ENCODE data around the gene TSPAN18. TPM values are rescaled to one million over a fixed set of nuclear protein-coding genes. Genes with fewer than 3 reads are reported as not detected.
A peak's percentile ranks its signal among the peaks of the same experiment; 100 is the strongest.

Gene TSPAN18
- total RNA-seq, 2 experiments from 2014 or later, result not detected

GRCh38 chr11:44938066-44938691 lies 211.4 kb downstream of the TSPAN18 start:
- Histone ChIP-seq H2AFZ (ENCODE audit: low read length) (no peak overlapping the region), H3K79me2 (ENCODE audit: insufficient read depth, low read depth, low read length) (no peaks in the 10 kb centered on the region), H3K9me3 (ENCODE audit: low read length) (no peaks in the 10 kb centered on the region), H3K9me2 (ENCODE audit: insufficient read depth, low read length) (no peaks in the 10 kb centered on the region), H3K4me2 (ENCODE audit: low read length) (no peak overlapping the region), H3K4me3 (ENCODE audit: low read depth, low read length, poor library complexity, severe bottlenecking) (no peak overlapping the region), H3K4me1 (ENCODE audit: insufficient read depth, low read length, poor library complexity, severe bottlenecking) (peaks cover 11% of the 10 kb centered on the region), H3K36me3 (ENCODE audit: insufficient read depth, low read length) (no peaks in the 10 kb centered on the region), H3K27ac (ENCODE audit: low read depth, low read length, poor library complexity, severe bottlenecking) (no peak overlapping the region), H4K20me1 (ENCODE audit: insufficient read depth, low read length) (no peaks in the 10 kb centered on the region)
- intact Hi-C loops (cut with micrococcal nuclease; ENCODE audit: unreplicated experiment), result loop anchor here (5.0 kb wide), 2 partner anchors 79 to 354 kb away; no protein-coding TSS in a partner anchor
- no peak for TF ChIP-seq CTCF (conservative IDR thresholded peaks at IDR 0.05; ENCODE audit: low read length)
- TF ChIP-seq EZH2phosphoT487 (IDR thresholded peaks at IDR 0.05; ENCODE audit: borderline replicate concordance, low read depth, low read length), result no peak
- POLR2A ChIA-PET, result interaction anchor here (0.6 to 3.1 kb wide), 3 partner anchors 130 to 167 kb away, joined by 3 to 12 read pairs (median 3); no protein-coding TSS in a partner anchor
- CTCF ChIA-PET (ENCODE audit: unreplicated experiment), result interaction anchor here (0.6 to 3.7 kb wide), 4 partner anchors 105 to 364 kb away, joined by 3 to 48 read pairs (median 3); no protein-coding TSS in a partner anchor
- DNase-seq (ENCODE audit: low spot score), result no peak
- BruUV-seq (replicated peaks), result no TSS peak

GRCh38 chr11:44939673-44940395 lies 213.1 kb downstream of the TSPAN18 start:
- ChIA-PET POLR2A (interaction anchor here (0.6 to 1.1 kb wide), 2 partner anchors 146 to 166 kb away, joined by 3 read pairs; no protein-coding TSS in a partner anchor), CTCF (ENCODE audit: unreplicated experiment) (interaction anchor here (1.1 kb wide), 1 partner anchor 9 kb away, joined by 3 read pairs; no protein-coding TSS in a partner anchor)
- Histone ChIP-seq H3K4me2 (ENCODE audit: low read length) (no peak overlapping the region), H3K9me3 (ENCODE audit: low read length) (no peaks in the 10 kb centered on the region), H3K36me3 (ENCODE audit: insufficient read depth, low read length) (no peaks in the 10 kb centered on the region), H3K27ac (ENCODE audit: low read depth, low read length, poor library complexity, severe bottlenecking) (no peak overlapping the region), H3K4me1 (ENCODE audit: insufficient read depth, low read length, poor library complexity, severe bottlenecking) (peaks cover 27% of the 10 kb centered on the region), H3K4me3 (ENCODE audit: low read depth, low read length, poor library complexity, severe bottlenecking) (no peak overlapping the region), H2AFZ (ENCODE audit: low read length) (no peak overlapping the region), H4K20me1 (ENCODE audit: insufficient read depth, low read length) (no peaks in the 10 kb centered on the region), H3K9me2 (ENCODE audit: insufficient read depth, low read length) (no peaks in the 10 kb centered on the region), H3K79me2 (ENCODE audit: insufficient read depth, low read depth, low read length) (no peaks in the 10 kb centered on the region)
- no TSS peak for BruUV-seq (replicated peaks)
- TF ChIP-seq CTCF (conservative IDR thresholded peaks at IDR 0.05; ENCODE audit: low read length), result peak; percentile 53
- TF ChIP-seq EZH2phosphoT487 (IDR thresholded peaks at IDR 0.05; ENCODE audit: borderline replicate concordance, low read depth, low read length), result no peak
- DNase-seq (ENCODE audit: low spot score), result no peak
- intact Hi-C loops (cut with micrococcal nuclease; ENCODE audit: unreplicated experiment), result loop anchor here (5.0 kb wide), 3 partner anchors 77 to 352 kb away; no protein-coding TSS in a partner anchor
